ENCODE measurements around the gene C20orf173. TPM values are rescaled to one million over a fixed set of nuclear protein-coding genes. Genes with fewer than 3 reads are reported as not detected.

Gene C20orf173
- total RNA-seq, 1 experiment from 2014 or later: not detected

DNA sequence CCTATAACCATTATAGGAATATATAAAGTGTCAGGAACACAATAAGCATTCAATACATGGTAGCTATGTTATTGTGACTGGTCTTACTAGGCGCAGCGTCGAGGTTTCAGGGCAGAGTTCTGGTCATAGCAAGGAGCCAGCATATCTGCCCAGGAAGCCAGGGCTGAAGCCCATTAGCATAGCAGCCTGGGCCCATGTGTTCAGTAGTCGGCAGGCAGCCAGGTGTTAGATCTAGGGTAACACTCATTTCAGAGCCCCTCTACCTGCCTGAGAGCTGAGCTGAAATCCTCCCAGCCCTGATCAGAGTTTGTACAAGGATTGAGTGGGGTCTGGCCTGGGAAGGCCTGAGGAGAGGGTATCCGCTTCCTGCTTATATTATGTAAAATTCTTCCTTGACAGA is 32.1 kb downstream of the C20orf173 start:
- no peak overlapping the region for H2AFZ ChIP-seq (ENCODE audit: low read depth, low read length, poor library complexity, severe bottlenecking)
- TF ChIP-seq SIN3A (IDR thresholded peaks at IDR 0.05; ENCODE audit: low read depth) (no peak), EZH2 (IDR thresholded peaks at IDR 0.05) (no peak), FOSL1 (IDR thresholded peaks at IDR 0.05; ENCODE audit: low read depth) (no peak), SP1 (IDR thresholded peaks at IDR 0.05; ENCODE audit: low read depth) (no peak), ELF1 (IDR thresholded peaks at IDR 0.05; ENCODE audit: borderline replicate concordance, low read depth) (no peak), ZFX (IDR thresholded peaks at IDR 0.05) (no peak), ZBTB33 (IDR thresholded peaks at IDR 0.05; ENCODE audit: extremely low read depth, insufficient replicate concordance, low read length) (no peak), CBX3 (IDR thresholded peaks at IDR 0.05; ENCODE audit: low read depth) (no peak), ZNF274 (IDR thresholded peaks at IDR 0.05; ENCODE audit: low read depth, low read length) (no peak), POLR2A (IDR thresholded peaks at IDR 0.05; ENCODE audit: borderline replicate concordance, extremely low read depth, insufficient read depth, insufficient read length) (no peak), TCF7L2 (IDR thresholded peaks at IDR 0.05; ENCODE audit: borderline replicate concordance, extremely low read depth, insufficient read depth, insufficient read length) (no peak)
- H3K79me2 ChIP-seq (ENCODE audit: insufficient read depth, low read length): no peaks in the 10 kb centered on the region
- no peaks in the 10 kb centered on the region for H3K4me1 ChIP-seq (ENCODE audit: control insufficient read depth in 1 of 2, insufficient read depth in 2 of 2, low read length in 2 of 2)
- POLR2A ChIA-PET: no interaction called here
- H4K20me1 ChIP-seq (ENCODE audit: insufficient read depth): no peaks in the 10 kb centered on the region
- intact Hi-C loops (cut with micrococcal nuclease): no loop called here
- CTCF ChIA-PET: no interaction called here
- H3K4me2 ChIP-seq (ENCODE audit: low read length): no peak overlapping the region
- no peak overlapping the region for H3K9ac ChIP-seq (ENCODE audit: low read length)
- no peaks in the 10 kb centered on the region for H3K27me3 ChIP-seq (ENCODE audit: insufficient read depth, low read length)
- H3K9me2 ChIP-seq (ENCODE audit: insufficient read depth): no peaks in the 10 kb centered on the region
- DNase-seq (ENCODE audit: low read depth, low spot score) (no peak), ATAC-seq (no peak)
- no peak overlapping the region for H3K4me3 ChIP-seq (replicated peaks in 1 of 2; ENCODE audit: low read depth in 1 of 2, low read length in 2 of 2)
- H3K9me3 ChIP-seq (ENCODE audit: control insufficient read depth in 1 of 2, insufficient read depth in 1 of 2, low read depth in 1 of 2, low read length in 2 of 2): no peaks in the 10 kb centered on the region
- no TSS peak for BruUV-seq (replicated peaks)
- H3K36me3 ChIP-seq (ENCODE audit: control insufficient read depth in 1 of 2, insufficient read depth in 2 of 2, low read length in 2 of 2): peaks cover 36 to 50% of the 10 kb centered on the region in 2 experiments; a peak in 3 of 4 replicates
- H3K27ac ChIP-seq (ENCODE audit: low read depth, low read length): no peak overlapping the region
- RAD21 ChIA-PET (ENCODE audit: low non-redundant PET in 1 of 2, low total read pairs in 2 of 2, uncharacterized antibody in 2 of 2, unreplicated experiment in 2 of 2): no interaction called here

Data from HCT116 (cell line).